GM23248 (cell line): ENCODE data around the gene SF3B3. TPM values are rescaled to one million over a fixed set of nuclear protein-coding genes. Genes with fewer than 3 reads are reported as not detected.
A peak's percentile ranks its signal among the peaks of the same experiment; 100 is the strongest.

Experiments used
- DNase-seq: peaks from one replicate; pipeline ENCODE4 v3.0.0-alpha.2; 2015
- H2AFZ ChIP-seq: fragments of 200-600 bp; sonication (generic); 2 replicates; pipeline ENCODE4 v1.6.1; 2016; ENCODE audit warnings: antibody characterized with exemption
- H3F3A ChIP-seq: fragments of 200-600 bp; sonication (generic); 2 replicates; pipeline ENCODE4 v1.6.1; 2016; ENCODE audit warnings: mild to moderate bottlenecking, antibody characterized with exemption, mixed run types; ENCODE audit not compliant: insufficient read depth
- H3K27ac ChIP-seq: fragments of 200-600 bp; sonication (generic); 2 replicates; pipeline ENCODE4 v1.5.1; 2016; ENCODE audit warnings: mild to moderate bottlenecking
- H3K27me3 ChIP-seq: fragments of 200-600 bp; sonication (generic); replicated peaks from 2 replicates; pipeline ENCODE4 v1.6.1; 2016; ENCODE audit warnings: mild to moderate bottlenecking; ENCODE audit not compliant: insufficient read depth
- H3K36me3 ChIP-seq: fragments of 200-600 bp; sonication (generic); 2 replicates; pipeline ENCODE4 v1.6.1; 2016; ENCODE audit warnings: low read depth, mild to moderate bottlenecking
- H3K4me1 ChIP-seq: fragments of 200-600 bp; sonication (generic); 2 replicates; pipeline ENCODE4 v1.6.1; 2016; ENCODE audit warnings: mild to moderate bottlenecking; ENCODE audit not compliant: insufficient read depth
- H3K4me2 ChIP-seq: fragments of 200-600 bp; sonication (generic); one replicate; pipeline ENCODE4 v1.6.1; 2016; ENCODE audit warnings: mild to moderate bottlenecking; ENCODE audit not compliant: unreplicated experiment
- H3K4me3 ChIP-seq: fragments of 200-600 bp; sonication (generic); 2 replicates; pipeline ENCODE4 v1.5.1; 2016; ENCODE audit warnings: mild to moderate bottlenecking
- H3K79me2 ChIP-seq: fragments of 200-600 bp; sonication (generic); 2 replicates; pipeline ENCODE4 v1.6.1; 2016; ENCODE audit warnings: mild to moderate bottlenecking; ENCODE audit not compliant: insufficient read depth
- H3K9ac ChIP-seq: fragments of 200-600 bp; sonication (generic); 2 replicates; pipeline ENCODE4 v1.6.1; 2016; ENCODE audit warnings: mild to moderate bottlenecking
- H3K9me2 ChIP-seq: fragments of 200-600 bp; sonication (generic); 2 replicates; pipeline ENCODE4 v1.6.1; 2016; ENCODE audit warnings: mixed run types, mild to moderate bottlenecking, moderate library complexity; ENCODE audit not compliant: insufficient read depth
- H3K9me3 ChIP-seq: fragments of 200-600 bp; sonication (generic); one replicate; pipeline ENCODE4 v1.6.1; 2017; ENCODE audit warnings: low read depth
- H4K20me1 ChIP-seq: fragments of 200-600 bp; sonication (generic); 2 replicates; pipeline ENCODE4 v1.6.0; 2016; ENCODE audit not compliant: insufficient read depth
- EZH2 ChIP-seq: fragments of 200-600 bp; sonication (generic); IDR thresholded peaks from 2 replicates; pipeline ENCODE4 v1.6.1; 2018; ENCODE audit warnings: antibody characterized with exemption, mild to moderate bottlenecking; ENCODE audit not compliant: insufficient read depth, poor library complexity, severe bottlenecking
- EZH2phosphoT487 ChIP-seq: fragments of 200-600 bp; sonication (generic); IDR thresholded peaks from 2 replicates; pipeline ENCODE4 v1.6.1; 2018; ENCODE audit warnings: antibody characterized with exemption, moderate library complexity, mild to moderate bottlenecking, low read depth; ENCODE audit not compliant: insufficient read depth
- WGBS, 2 experiments: methylation state at CpG; one replicate each; pipeline ENCODE4 v1.1.6; 2015 to 2017; ENCODE audit warnings: low lambda C conversion rate in 2 of 2, low coverage in 1 of 2; ENCODE audit errors: missing lambda C conversion rate in 2 of 2; 5-methylcytosine and 5-hydroxymethylcytosine counted together
- in situ Hi-C: fragments of 300-500 bp; cut with MboI; formaldehyde crosslinking; loops from 2 replicates; pipeline ENCODE4 v1.15.0; 2020
- polyA plus RNA-seq: library from polyadenylated mRNA; unstranded; fragments of >200 nt; fragmentation: Nextera tagmentation; extraction: Ambion mirVana; gene quantifications from 2 replicates; pipeline ENCODE4 v1.2.1, GENCODE V29; 2016
- total RNA-seq: library from RNA; depleted of rRNA; stranded (reverse); fragments of >200 nt; shearing (Covaris generic); gene quantifications from 2 replicates; pipeline ENCODE4 v1.2.3, GENCODE V29; 2014

The SF3B3 gene
- total and polyA plus RNA-seq, 2 experiments from 2014 or later = 166 to 185 TPM

- H3K9me2 ChIP-seq = no peaks in the 10 kb centered on the region
- H2AFZ ChIP-seq = no peak overlapping the region
- peak; percentile 77 for DNase-seq
- peak overlapping the region; percentile 58 for H3K9ac ChIP-seq
- H3K4me2 ChIP-seq = peak overlapping the region; percentile 52
- no peak overlapping the region for H3K27ac ChIP-seq
- no peaks in the 10 kb centered on the region for H3K9me3 ChIP-seq
- TF ChIP-seq EZH2phosphoT487 (no peak), EZH2 (no peak)
- H4K20me1 ChIP-seq = no peaks in the 10 kb centered on the region
- no peak overlapping the region for H3K4me3 ChIP-seq
- in situ Hi-C loops = no loop called here
- peaks cover 11% of the 10 kb centered on the region for H3K4me1 ChIP-seq
- H3K27me3 ChIP-seq = no peaks in the 10 kb centered on the region
- H3K36me3 ChIP-seq = no peaks in the 10 kb centered on the region; the same call in 1 of the 2 replicates
- 64 to 67% methylated on average over 12 to 13 of the region's 13 CpGs for WGBS, 2 experiments
- no peaks in the 10 kb centered on the region; the same call in 1 of the 2 replicates for H3F3A ChIP-seq
- no peaks in the 10 kb centered on the region for H3K79me2 ChIP-seq
Measured at GRCh38 chr16:70476272-70477020, 47.2 kb upstream of the SF3B3 start.

GRCh38 chr16:70478169-70478568, 45.4 kb upstream of the SF3B3 start:
- no peaks in the 10 kb centered on the region for H3K9me3 ChIP-seq
- peaks cover 12% of the 10 kb centered on the region for H3F3A ChIP-seq
- H3K9ac ChIP-seq = no peak overlapping the region
- in situ Hi-C loops = no loop called here
- no peaks in the 10 kb centered on the region; the same call in 1 of the 2 replicates for H3K36me3 ChIP-seq
- DNase-seq = no peak
- H3K4me3 ChIP-seq = no peak overlapping the region
- 94 to 100% methylated on average over 8 of the region's 8 CpGs for WGBS, 2 experiments
- H2AFZ ChIP-seq = no peak overlapping the region
- no peaks in the 10 kb centered on the region for H3K79me2 ChIP-seq
- H3K4me2 ChIP-seq = no peak overlapping the region
- peaks cover 24% of the 10 kb centered on the region for H3K4me1 ChIP-seq
- no peak for TF ChIP-seq EZH2phosphoT487
- no peak for TF ChIP-seq EZH2
- no peaks in the 10 kb centered on the region for H3K9me2 ChIP-seq
- H3K27ac ChIP-seq = no peak overlapping the region
- H3K27me3 ChIP-seq = no peaks in the 10 kb centered on the region
- H4K20me1 ChIP-seq = no peaks in the 10 kb centered on the region

GRCh38 chr16:70478912-70479341, 44.7 kb upstream of the SF3B3 start:
- Histone ChIP-seq H3K9me2 (no peaks in the 10 kb centered on the region), H2AFZ (no peak overlapping the region), H3K27ac (no peak overlapping the region), H3F3A (peaks cover 19% of the 10 kb centered on the region), H3K4me1 (peaks cover 24% of the 10 kb centered on the region), H4K20me1 (no peaks in the 10 kb centered on the region), H3K27me3 (no peaks in the 10 kb centered on the region), H3K36me3 (no peaks in the 10 kb centered on the region; the same call in 1 of the 2 replicates), H3K79me2 (no peaks in the 10 kb centered on the region), H3K9me3 (no peaks in the 10 kb centered on the region), H3K9ac (no peak overlapping the region), H3K4me2 (no peak overlapping the region), H3K4me3 (no peak overlapping the region)
- WGBS, 2 experiments = 53 to 54% methylated on average over 10 of the region's 10 CpGs
- no peak for DNase-seq
- in situ Hi-C loops = no loop called here
- no peak for TF ChIP-seq EZH2phosphoT487
- TF ChIP-seq EZH2 = no peak

DNA sequence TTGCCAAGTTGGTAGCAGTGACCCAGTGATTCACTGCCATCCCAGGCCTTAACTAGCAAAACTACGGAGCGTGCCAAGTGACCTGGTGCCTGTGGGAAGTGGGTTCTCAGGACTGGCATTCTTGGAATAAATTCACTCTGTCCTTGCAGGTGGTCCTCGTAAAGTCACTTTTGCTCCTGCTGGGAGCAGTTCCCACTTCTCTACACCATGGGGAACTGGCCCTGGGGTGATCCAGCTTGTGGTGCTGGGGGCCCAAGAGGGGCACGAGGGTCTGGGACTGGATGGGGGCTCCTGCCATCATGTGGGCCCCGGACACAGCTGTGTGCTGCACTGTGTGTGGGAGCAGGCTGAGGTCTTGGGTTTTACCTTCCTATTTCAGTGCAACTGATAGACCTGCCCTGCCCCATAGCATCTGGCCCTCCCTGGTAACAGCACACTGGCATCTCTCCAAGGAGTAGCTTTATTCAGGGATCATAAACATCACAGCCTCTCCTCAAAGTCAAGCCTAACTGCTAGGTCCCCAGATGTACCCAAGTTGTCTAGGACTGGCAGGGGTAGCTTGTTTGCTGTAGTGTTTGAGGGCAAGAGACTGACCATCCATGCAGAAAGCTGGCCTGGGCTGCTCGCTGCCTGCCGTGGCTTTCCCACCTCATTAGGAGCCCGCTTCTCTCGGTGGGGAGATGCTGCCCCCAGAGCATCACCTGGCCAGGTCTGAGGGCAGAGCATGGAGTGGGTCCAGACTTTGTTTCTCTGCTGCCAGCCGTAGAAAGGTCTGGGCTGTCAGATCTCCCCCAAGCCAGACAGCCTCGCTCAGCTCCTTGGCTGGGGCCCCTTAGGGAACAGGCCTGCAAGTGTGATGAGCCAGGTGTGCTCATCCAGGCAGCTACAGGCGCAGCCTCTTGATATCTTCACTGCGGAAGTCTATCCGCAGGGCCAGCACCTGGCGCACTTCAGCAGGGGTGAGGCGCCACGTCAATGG, 43.2 kb upstream of the SF3B3 start:
- Histone ChIP-seq H3K9me3 (no peaks in the 10 kb centered on the region), H4K20me1 (no peaks in the 10 kb centered on the region), H3K79me2 (no peaks in the 10 kb centered on the region), H3K27ac (no peak overlapping the region), H2AFZ (no peak overlapping the region), H3K36me3 (no peaks in the 10 kb centered on the region; the same call in 1 of the 2 replicates), H3F3A (peaks cover 22% of the 10 kb centered on the region), H3K9ac (no peak overlapping the region), H3K4me2 (no peak overlapping the region), H3K27me3 (no peaks in the 10 kb centered on the region), H3K9me2 (no peaks in the 10 kb centered on the region), H3K4me1 (peaks cover 24% of the 10 kb centered on the region), H3K4me3 (no peak overlapping the region)
- in situ Hi-C loops = no loop called here
- no peak for DNase-seq
- no peak for TF ChIP-seq EZH2
- TF ChIP-seq EZH2phosphoT487 = no peak
- WGBS, 2 experiments = 94% methylated on average over 16 to 17 of the region's 17 CpGs
